HT-29 (cell line): ENCODE results near the gene ASRGL1. TPM values are rescaled to one million over a fixed set of nuclear protein-coding genes. Genes with fewer than 3 reads are reported as not detected.
A peak's percentile ranks its signal among the peaks of the same experiment; 100 is the strongest.

Experiments used
- DNase-seq: peaks from one replicate; pipeline ENCODE4 v3.0.0-alpha.2; 2015; ENCODE audit warnings: low spot score
- total RNA-seq: library from RNA; depleted of rRNA; stranded (reverse); fragments of >200 nt; shearing (Covaris generic); gene quantifications from 2 replicates; pipeline ENCODE4 v1.2.3, GENCODE V29; 2014

ASRGL1 gene
- total RNA-seq, 1 experiment from 2014 or later, result 38.6 TPM

DNA sequence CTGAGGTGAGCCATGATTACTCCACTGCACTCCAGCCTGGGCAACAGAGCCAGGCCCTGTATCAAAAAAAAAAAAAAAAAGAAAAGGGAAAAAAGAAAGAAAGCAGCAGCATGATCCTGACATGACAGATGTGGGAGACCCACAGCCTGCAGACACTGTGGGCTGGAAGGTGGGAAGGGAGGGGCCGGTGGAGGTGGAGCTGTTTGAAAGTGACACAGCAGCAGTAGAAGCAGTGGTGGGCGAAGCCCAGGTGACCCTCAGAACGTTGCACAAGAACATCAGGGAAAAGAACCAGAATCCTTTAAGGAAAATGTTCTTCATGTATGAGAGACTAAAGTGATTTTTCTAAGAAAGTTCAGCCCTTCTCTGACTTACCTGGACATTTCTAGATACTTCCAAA lies 55.3 kb downstream of the ASRGL1 start:
- no peak for DNase-seq

DNA sequence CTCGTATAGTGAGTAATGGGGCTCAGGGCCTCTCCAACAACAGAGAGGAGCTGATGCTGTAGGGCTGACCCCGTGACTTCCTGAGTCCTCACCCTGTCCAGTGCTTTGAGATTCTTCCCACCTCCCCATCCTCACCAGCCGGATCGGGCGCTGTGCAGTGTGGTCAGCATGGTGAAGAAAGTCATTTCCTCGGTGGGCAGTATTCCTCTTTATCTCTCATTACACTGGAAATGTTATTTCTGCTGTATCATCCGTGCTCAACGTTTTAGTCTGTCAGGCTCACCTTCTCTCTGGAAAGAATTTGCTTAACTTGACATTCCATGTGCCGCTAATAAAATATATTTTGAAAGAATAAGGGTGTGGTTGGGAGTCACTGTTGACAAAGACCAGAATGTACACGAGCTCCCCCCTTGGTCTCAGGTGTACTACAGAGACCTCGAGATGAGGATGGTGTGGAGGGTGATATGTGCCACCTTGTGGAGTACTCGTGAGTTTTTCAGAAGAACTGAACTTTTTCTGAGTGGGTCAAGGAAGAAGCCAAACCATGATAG lies 55.9 kb downstream of the ASRGL1 start:
- peak; percentile 77 for DNase-seq

DNA sequence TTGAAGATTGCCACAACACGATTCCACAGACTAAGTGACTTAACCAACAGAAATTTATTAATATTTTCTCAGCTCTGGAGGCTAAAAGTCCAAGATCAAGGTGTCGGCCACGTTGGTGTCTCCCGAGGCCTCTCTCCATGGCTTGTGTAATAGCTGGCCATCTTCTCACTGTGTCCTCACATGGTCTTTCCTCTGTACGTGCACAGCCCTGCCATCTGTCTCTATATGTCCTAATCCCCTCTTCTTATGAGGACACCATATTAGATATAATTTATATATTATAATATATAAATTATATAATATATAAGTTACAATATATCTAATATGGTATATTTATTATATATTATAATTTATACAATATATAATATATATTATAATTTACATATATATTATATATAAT lies 56.5 kb downstream of the ASRGL1 start:
- no peak for DNase-seq

DNA sequence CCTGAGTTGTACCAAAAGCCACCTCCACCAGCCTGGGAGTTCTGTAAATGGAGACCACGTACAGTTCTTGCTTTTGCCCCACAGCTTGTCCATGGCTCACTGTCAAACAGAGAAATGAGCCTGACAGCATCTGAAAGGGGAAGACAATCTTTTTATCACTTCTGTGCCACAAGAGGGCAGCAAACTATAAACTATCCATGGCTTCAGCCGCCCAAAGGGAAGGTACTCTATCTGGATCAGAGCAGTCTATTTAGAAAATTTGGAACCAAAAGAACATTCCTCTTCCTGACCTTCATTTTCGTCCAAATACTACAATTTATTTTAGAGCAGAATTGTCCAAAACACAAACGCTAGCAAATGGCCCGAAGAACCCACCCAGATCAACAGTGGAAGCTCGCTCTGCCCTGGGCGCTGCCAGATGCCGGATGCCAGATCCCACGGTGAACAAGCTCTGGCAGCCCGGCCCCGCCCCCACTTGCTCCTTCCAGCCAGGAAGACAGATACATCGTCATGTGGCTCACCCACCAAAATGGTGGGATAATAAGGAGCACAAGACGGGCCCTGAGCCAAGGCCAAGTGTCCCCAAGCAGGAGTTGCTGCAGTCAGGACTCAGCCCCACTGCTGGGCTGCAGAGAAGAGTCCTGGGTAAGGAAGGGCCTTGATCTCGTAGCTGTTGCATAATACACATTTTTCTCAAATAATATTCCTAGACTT lies 57.7 kb downstream of the ASRGL1 start:
- DNase-seq, result peak; percentile 92

DNA sequence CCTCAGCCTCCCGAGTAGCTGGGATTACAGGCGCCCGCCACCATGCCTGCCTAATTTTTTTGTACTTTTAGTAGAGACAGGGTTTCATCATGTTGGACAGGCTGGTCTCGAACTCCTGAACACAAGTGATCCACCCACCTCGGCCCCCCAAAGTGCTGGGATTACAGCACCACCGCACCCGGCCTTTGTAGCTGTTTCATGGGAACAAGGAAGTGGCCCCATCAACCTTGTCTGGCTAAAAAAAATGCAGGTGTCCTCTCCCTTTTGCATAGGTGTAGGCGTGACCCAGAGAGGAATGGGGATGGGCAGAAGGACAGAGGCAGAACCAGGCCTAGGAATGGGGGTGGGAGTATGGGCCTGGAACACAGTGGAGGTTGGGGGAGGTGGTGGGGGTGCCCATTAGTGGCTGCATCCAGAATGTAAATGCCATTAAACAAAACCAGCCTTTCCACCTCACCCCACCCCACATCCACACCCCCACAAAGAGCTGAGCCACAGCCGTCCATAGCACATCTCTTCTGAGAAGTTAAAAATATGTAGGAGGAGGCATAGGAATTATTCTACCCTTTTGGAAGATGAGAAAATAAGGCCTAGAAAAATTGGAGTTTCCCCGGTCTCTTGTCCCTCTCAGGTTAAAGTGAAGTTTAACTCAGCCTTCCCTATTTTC lies 58.8 kb downstream of the ASRGL1 start:
- no peak for DNase-seq

DNA sequence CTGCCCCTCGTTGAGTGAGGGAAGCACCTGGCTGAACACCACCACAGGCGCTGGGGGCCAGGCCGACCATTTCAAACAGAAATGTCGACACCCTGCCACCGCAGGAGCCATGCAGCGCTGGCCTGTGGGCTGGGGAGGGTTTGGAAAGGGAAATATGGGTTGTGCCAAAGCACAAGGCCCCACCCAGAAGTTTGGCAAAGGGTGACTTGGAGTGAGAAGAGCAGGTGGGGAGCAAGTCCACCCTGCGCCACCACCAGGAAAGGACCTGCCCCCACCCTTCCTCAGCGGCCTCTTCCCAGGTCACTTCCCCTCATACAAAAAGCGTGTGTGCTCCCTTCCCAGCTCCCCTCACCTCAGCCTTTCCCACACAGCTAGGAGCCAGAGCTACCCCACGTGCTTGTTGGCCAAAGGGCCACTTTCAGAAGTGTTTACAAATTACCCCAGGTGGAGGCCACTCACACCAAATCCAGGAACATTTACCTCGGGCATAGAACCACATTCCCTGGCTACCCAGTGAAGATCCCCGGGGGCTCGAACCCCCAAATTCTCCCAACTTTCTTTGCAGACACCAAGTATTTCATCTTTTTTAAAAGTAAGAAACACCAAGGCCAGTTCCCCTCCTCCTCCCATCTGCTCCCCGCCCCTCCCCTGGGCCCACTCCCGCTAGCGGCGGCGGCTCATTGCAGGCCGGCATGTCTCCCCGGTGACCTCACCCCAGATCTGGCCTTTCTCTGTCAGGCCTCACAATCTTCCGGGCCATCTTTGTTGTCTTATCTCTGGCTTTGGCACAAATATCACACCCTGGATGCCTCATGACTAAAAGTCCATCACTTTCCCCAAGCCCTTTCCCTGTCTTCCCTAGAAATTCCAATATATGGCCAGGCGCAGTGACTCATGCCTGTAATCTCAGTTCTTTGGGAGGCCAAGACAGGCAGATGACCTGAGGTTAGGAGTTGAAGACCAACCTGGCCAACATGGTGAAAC lies 61.1 kb downstream of the ASRGL1 start:
- DNase-seq, result no peak

DNA sequence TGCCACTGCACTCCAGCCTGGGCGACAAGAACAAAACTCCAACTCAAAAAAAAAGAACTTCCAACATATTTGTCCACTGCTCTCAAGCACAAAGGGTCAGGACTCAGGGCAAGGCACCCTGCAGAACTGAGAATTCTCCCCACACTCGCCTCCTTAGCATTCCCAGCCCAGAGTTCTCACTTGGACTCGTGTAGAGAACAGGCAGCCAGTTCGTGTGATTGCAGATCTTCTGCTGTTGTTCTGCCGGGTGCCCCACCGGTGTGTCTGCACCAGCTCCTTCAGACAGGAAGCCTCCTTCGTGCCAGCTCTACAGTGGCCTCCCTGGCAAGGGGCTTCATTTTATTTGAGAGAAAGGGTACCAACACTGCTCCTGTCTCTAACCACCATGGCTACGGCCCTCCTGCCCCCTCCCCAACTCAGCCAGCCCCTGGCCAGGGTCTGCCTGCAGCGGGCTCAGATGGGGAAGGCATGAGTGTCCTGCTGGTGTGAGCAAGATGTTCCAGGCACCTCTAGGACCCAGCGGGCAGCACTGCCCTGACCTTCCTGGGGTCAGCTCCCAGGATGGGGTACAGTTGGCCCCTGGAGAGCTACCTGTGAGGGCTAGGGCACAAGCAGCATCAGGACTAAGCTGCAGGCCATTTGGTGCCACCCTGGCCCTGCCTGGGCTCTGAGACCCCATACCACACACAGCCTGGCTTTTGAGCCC lies 62.1 kb downstream of the ASRGL1 start:
- no peak for DNase-seq

DNA sequence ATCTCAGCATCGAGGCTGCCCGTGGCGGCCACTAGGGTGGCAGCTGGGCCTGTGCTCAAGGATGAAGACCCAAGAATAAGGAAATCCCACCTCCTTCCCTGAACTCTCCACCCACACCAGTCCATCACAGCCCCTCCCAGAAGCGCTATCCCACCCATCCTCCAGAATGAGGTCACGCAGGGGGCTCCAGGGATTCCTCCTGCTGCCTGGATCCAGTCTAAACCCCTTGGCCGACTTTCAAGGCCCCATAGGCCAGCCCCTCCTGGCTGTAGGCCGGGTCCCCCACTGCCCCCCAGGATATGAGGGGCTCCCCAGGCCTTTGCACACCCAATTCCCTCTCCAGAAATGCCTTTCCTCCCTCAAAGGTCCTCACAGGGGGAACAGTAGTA lies 62.6 kb downstream of the ASRGL1 start:
- DNase-seq, result no peak

DNA sequence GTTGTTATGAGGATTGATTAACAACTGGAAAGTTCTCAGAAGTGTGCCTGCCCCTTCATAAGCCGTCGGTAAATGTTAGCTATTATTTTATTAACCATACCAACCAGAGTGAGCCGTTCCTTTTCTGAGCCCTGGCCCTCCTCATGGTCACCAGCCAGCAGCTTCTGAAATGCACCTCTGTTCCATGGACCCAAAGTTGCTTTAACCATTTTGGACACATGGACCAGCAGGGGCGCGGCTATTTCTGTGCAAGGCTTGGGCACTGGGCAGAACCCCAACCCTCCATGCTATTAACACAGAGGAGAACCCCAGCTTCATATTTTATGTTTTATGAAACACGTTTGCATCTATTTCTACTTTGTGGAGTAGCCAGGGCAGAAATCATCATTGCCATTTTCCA lies 63.0 kb downstream of the ASRGL1 start:
- DNase-seq, result no peak

DNA sequence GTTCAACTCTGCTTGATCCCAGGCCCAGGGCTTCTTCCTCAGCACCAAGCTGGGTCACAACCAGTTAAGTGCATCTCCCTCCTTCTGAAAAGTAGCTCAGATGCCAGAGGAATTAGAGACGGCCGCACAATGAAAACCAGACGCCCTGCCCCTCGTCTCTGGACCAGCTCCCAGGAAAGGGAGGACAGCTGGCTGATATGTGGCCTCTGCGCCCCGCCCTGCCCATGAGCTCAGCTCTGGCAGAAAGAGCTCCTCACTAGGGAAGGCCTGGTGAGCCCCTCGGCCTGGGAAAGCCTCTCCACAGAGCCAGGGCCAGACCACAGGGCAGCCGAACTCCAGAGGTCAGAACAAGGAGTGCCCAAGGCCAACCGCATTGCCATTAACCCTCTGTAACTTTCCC lies 63.5 kb downstream of the ASRGL1 start:
- DNase-seq, result no peak

DNA sequence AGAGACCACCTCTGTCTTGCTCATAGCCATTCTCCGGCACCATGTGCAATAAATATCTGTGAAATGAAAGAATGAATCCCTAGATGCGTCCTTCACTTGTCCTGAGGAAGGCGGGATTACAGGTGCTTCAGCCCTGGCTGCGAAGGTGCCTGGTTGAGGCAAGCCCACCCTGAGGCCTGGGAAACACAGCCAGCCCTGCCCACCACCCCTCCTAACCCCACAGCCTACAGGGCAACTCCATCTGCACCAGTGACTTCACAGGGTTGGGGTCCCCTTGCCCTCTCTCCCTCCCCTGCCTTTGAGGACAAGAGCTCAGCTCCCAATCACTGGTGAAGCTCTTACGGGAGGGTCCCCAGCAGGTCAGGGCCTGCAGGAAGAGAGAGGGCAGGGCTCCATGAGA lies 64.1 kb downstream of the ASRGL1 start:
- DNase-seq, result no peak

DNA sequence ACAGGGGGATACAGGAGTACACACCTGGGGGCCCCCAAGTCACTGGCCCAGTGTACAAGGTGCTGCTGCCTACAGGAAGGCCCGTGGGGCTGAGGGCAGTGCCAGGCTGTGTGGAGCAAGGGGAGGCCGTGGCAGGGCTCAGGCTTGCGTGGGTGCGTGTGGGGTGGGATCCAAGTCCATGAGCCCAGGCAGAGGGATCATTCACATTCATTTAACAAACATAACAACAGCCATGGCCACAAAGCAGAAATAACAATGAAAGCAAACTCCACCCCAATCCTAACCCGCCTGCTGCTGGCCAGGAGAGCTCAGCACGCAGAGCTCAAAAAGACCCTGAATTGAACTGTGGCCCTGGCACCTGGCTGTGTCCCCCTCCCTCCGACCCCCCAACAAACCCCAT lies 64.6 kb downstream of the ASRGL1 start:
- no peak for DNase-seq

DNA sequence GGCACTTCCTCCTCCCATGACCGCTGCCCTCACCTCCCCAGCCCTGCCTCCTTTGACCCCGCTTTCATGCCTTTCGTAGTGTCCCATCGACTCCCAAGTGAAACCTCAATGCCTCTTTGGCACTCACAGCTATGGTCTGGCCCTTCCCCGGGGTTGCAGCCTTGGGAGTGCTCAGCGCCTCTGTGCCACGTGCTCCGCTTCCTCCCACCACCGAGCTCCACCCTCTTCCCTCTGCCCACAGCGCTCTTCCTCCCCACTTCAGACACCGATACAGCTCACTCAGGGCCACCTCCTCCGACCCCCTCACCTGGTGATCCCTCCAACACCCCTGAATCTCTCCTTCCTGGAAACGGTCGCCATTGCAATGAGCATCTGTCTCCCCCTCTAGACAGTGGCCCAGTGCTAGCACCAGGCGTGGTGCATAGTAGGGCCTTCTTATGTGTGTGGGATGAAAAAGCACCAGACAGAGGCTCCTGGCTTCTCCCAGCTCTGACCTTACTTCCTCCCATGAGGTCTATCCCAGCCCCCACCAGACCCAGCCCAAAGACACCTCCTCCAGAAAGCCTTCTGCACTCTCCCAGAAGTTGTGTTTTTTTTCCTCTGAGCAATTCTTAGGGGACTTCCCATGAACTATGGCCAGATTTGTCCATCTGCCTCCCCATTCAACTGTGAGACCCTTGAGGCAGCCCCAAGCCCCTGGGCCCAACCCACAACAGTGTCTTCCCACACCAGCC lies 65.1 kb downstream of the ASRGL1 start:
- DNase-seq, result no peak

DNA sequence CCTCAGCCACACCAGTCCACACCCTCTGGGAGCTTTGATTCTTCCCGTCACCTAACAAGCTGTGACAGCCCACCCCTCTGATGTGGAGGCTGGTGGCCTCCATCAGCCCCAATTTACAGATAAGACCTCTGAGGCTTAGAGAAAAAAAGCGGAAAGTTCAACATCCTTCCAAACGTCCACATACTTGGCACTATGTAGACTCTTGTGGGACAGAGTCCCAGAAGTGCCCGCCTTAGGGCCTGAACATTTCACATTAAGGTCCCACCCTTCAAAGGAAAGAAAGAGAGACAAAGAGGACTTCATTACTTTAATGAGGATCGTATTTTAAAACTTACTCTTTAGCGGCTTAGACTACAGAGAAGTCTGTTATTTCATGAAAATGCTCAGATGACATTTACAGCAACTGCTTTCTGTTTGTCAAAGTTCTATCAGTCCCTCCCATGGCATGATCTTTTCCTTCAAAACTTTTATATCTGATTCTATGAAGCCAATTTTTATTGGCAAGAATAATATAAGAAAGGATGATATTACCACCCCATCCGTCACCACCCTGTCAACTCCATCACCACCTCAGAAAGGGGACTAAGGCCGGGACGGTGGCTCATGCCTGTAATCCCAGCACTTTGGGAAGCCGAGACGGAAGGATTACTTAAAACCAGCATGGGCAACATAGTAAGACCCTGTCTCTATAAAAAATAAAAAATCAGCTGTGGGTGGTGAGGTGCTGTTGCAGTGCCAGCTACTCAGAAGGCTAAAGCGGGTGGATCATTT lies 65.9 kb downstream of the ASRGL1 start:
- DNase-seq, result no peak

DNA sequence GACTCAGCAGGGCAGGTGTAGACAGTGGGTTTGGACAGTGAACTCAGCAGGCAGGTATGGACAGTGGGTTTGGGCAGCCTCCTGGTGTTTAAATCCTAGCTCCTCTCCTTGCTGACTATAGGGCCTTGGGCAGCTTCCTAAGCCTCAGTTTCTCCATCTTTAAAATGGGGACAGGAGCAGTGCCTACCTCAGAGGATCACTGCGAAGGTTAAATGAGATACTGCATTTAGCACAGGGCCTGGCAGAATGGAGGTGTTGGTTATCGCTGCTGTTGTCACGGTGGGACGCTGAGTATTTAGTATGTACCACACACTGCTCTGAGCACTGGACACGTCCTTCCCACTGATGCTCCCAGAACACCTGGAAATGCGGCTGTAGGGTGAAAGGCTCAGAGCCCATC lies 67.2 kb downstream of the ASRGL1 start:
- no peak for DNase-seq

DNA sequence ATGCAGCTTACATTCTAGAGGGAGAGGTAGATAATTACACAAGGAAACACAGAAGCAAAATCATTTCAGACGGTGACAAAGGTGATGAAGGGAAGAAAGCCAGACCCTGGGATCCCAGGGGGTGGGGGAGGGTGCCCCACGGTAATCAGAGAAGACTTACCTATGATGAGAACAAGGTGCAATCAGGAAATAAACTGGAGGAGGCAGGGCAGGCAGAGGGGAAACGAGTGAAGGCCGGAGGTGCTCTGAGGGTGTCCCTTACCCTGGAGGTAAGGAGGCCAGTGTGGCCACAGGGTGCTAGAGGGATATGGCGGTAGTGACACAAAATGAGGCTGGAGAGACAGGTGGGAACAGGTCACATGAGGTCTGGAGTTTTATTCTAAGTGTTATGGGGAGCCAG lies 67.7 kb downstream of the ASRGL1 start:
- no peak for DNase-seq

DNA sequence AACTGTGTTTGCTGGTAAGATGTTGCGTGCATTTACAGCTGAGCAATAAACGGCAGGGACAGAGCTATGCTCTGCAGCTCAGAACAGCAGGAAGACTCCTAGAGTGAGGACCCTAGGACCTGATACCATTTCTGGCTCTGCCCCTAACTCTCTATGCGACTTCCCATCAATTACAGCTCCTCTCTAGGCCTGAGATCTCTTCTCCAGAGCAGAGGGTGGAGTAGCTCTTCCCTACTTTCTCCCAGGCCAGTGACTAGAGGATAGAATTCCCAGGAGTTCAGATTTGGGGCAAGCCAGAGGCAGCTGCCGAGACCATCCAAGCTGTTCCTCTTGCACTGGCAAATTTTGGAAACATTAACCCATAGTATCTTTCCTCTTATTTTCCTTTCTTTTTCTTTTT lies 68.8 kb downstream of the ASRGL1 start:
- DNase-seq, result no peak

DNA sequence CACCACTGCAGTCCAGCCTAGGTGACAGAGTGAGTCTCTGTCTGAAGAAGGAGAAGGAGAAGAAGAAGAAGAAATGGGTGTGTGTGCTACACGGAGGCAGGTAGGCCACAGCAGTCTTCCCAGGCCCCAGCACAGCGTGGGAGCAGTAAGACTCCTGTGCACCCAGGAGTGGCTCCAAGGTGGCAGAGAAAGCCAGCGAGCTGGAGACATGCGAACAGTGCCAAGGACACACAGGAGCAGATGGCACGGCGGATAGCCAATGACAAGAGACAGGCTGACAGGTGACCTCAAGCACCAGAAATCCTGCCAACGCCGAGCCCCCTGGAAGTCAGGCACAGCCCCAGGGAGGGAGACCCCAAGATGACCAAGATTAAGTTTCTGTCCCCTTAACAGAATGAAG lies 72.6 kb downstream of the ASRGL1 start:
- no peak for DNase-seq

DNA sequence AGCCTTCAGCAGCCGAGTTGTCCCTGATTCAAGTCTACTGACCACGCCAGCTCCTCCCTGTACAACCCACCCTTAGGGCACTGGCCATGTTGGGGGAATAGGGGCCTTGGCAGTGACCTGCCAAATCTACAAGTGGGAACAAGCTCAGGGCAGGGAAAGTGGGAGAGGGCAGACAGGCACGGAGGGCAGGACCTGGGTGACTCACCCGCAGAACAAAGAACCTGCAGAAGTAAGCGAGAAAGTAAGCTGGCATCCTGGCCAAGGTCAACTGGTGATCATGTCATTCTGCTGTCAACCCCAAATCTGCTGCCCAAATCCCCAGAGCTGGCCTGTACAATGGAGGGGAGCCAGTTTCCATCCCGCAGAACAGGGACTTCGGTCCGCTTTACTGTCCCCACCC lies 73.7 kb downstream of the ASRGL1 start:
- no peak for DNase-seq

DNA sequence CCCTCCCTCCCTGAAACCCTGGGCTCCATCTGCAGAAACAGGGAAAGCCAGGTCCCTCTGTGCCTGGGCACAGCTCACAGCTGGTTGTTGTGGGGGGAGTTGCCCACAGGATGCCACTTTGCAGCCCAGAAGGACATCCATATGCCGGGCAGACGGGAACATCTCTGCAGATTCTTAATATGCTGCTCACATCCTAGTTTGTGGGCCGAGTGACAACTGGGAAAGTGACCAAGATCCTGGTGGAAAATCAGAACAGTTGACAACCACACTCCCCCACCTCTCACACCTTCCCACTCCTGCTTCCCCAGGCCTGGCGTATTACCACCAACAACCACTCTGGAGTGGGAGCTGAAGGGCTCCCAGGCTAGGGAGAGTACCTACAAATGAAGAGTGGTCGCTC lies 74.3 kb downstream of the ASRGL1 start:
- no peak for DNase-seq
